Brain microvascular endothelial cell (primary cell): Measurements from ENCODE around the gene COL25A1.

ENCODE experiments used
- DNase-seq: peaks from one replicate; pipeline ENCODE4 v3.0.0-alpha.2; 2020
- H3K27ac ChIP-seq: fragments of 250-450 bp; sonication (Bioruptor Pico); 2 replicates; pipeline ENCODE4 v1.5.1; 2020; ENCODE audit warnings: mild to moderate bottlenecking, moderate library complexity
- H3K27me3 ChIP-seq: fragments of 250-450 bp; sonication (Bioruptor Pico); replicated peaks from 2 replicates; pipeline ENCODE4 v1.5.1; 2020; ENCODE audit warnings: mild to moderate bottlenecking
- H3K36me3 ChIP-seq: fragments of 250-450 bp; sonication (Bioruptor Pico); replicated peaks from 2 replicates; pipeline ENCODE4 v1.5.1; 2020; ENCODE audit warnings: mild to moderate bottlenecking
- H3K4me3 ChIP-seq: 2 replicates; pipeline ENCODE4 v1.5.1; 2011; ENCODE audit warnings: low read depth, mild to moderate bottlenecking, control low read depth, low read length, moderate library complexity
- CTCF ChIP-seq: IDR thresholded peaks from 2 replicates; pipeline ENCODE4 v1.5.1; 2011; ENCODE audit warnings: low read depth, mild to moderate bottlenecking, moderate library complexity, low read length, control low read depth, inconsistent platforms; ENCODE audit errors: missing control alignments
- in situ Hi-C: cut with HindIII; loops from 2 replicates; pipeline ENCODE4 v1.10.0; 2017; ENCODE audit warnings: low sequenced_read_pairs, low pct_ligation_motif_present

COL25A1 gene

DNA sequence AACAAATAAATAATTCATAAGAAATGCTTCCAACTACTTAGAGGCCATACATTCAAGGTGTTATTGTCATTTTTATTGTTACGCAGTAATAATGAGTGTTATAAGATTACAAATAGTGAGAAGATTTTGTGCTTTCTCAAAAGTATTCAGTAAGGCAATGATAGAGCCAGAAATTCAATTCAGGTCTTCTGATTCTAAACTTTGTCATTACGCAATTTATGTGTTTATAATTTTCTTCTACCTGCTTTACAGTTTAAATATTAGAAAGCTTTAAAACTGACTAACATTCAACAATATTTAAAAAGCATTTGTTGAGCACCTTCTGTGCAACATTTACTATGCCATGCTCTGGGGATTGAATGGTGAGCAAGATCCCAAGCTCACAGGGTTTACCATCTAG lies 356.2 kb downstream of the COL25A1 start:
- TF ChIP-seq CTCF = no peak
- Histone ChIP-seq H3K27me3 (no peaks in the 10 kb centered on the region), H3K27ac (no peak overlapping the region), H3K4me3 (no peak overlapping the region), H3K36me3 (no peaks in the 10 kb centered on the region)
- in situ Hi-C loops = no loop called here
- no peak for DNase-seq

DNA sequence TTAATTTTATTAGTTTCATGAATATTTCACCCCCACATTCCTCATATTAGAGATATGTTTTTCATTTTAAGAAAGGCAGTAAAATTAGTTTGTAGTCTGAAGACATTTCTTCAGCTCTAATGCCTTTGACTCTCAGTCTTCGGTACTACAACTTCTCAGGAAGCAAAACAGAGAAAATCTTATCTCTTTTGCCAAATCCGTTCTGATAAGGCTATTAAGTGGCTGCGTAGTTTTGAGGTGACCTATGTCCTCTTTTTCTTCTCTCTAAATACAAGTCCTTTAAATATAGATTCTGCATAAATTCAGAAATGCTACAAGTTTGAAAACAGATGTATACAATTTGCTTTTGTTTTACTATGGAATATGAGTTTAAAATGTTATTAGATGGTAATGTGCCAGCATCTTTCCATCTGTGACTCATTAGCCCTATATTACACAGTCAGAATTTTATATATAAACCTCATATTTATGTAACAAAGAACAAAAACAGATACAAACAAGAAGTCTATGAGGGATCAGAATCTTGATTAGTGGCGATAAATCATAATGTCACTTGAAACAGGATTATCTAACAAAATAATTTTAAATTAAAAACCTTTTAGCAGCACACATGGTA lies 358.4 kb downstream of the COL25A1 start:
- H3K27ac ChIP-seq = no peak overlapping the region
- in situ Hi-C loops = no loop called here
- TF ChIP-seq CTCF = no peak
- H3K4me3 ChIP-seq = no peak overlapping the region
- no peak for DNase-seq
- no peaks in the 10 kb centered on the region for H3K36me3 ChIP-seq
- H3K27me3 ChIP-seq = no peaks in the 10 kb centered on the region

DNA sequence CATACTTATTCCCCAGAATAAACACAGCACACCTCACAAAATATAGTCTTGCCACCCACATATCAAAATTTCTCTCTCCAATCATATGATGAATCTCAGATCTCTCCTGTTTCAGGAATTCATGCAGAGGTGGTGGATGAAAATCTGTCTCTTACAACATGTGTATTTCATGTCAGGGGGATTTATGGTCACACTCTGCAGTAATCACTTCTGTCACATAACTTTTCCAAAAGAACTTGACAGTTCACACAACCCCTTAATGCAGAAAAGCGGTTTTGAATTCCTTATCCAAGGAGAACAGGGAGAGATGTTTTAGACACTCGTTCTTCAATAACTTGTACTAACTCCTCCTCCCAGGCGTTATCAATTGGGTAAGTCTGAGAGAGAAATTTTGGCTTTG lies 359.1 kb downstream of the COL25A1 start:
- in situ Hi-C loops = no loop called here
- no peak for DNase-seq
- Histone ChIP-seq H3K36me3 (no peaks in the 10 kb centered on the region), H3K4me3 (no peak overlapping the region), H3K27ac (no peak overlapping the region), H3K27me3 (no peaks in the 10 kb centered on the region)
- TF ChIP-seq CTCF = no peak

DNA sequence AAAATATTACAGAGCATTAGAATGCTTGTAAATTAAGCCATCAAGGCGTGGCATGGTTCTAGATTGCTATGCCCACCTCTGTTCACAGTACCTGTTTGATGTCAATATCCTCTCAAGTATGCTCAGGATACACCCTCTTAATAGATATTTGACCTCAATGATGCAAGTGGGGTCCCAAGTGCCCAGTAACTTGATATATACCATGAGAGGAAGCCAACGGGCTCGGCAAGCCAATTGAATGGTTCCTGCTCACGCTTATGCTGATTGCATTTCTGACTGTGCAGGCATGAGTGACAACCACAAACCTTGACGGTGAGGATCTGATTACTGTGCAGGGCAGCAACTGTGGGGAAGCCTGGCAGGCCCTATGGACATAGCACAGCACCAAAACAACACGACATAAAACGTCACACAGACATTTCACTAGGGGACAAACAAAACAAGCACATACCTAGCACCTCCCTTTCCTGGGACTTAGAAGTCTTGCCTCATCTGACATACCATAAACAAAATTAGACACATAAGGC lies 360.5 kb downstream of the COL25A1 start:
- H3K27ac ChIP-seq = no peak overlapping the region
- in situ Hi-C loops = no loop called here
- TF ChIP-seq CTCF = no peak
- no peak for DNase-seq
- H3K36me3 ChIP-seq = no peaks in the 10 kb centered on the region
- no peaks in the 10 kb centered on the region for H3K27me3 ChIP-seq
- H3K4me3 ChIP-seq = no peak overlapping the region

GRCh38 chr4:108940634-108941033 lies 361.8 kb downstream of the COL25A1 start:
- Histone ChIP-seq H3K36me3 (no peaks in the 10 kb centered on the region), H3K4me3 (no peak overlapping the region), H3K27me3 (no peaks in the 10 kb centered on the region), H3K27ac (no peak overlapping the region)
- TF ChIP-seq CTCF = no peak
- in situ Hi-C loops = no loop called here
- no peak for DNase-seq

DNA sequence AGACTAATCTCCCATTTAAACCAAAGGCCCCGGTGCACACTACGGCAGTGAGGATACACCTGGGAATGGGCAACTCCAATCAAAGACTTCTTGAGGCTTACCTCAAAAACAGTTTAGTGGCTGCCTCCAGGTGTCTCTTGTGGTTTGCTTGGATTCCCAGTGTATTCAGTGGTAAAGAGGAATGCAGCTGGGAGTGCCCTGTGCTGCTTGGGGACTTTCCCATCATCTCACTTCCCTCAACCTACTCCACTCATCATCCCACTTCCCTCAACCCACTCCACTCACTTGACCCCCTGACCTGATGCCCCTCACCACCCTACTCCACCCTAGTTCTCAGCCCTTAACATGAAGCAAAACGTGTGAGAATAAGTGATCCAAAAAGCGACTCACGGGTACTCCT lies 362.3 kb downstream of the COL25A1 start:
- Histone ChIP-seq H3K4me3 (no peak overlapping the region), H3K27ac (no peak overlapping the region), H3K36me3 (no peaks in the 10 kb centered on the region), H3K27me3 (no peaks in the 10 kb centered on the region)
- in situ Hi-C loops = no loop called here
- no peak for DNase-seq
- TF ChIP-seq CTCF = no peak
